Measurements from ENCODE around the gene BRAT1.

Gene BRAT1

DNA sequence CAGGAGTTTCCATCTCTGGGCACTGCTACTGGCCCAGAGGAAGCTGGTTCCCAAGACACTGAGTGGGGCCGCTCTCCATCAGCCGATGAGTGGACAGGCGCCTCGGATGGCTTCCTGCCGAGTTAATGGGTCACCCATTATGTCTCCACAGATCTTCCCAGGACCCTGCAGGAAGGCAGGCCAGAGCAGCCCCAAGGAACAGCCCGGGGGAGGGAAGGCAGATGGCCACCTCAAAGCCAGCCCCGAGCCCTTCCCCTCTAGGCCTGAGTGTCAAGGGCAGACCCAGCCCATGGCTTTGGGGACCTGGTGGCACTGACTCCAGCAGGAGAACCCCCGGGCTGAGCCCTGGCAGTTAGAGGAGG, 39.1 kb downstream of the BRAT1 start:
- no peak for DNase-seq
- H3K27ac ChIP-seq: no peak overlapping the region
- H3K36me3 ChIP-seq (replicated peaks): no peaks in the 10 kb centered on the region
- in situ Hi-C loops (cut with HindIII; ENCODE audit: low pct_ligation_motif_present, low sequenced_read_pairs): no loop called here
- no peaks in the 10 kb centered on the region for H3K27me3 ChIP-seq (replicated peaks)
- TF ChIP-seq, protein P1, sequence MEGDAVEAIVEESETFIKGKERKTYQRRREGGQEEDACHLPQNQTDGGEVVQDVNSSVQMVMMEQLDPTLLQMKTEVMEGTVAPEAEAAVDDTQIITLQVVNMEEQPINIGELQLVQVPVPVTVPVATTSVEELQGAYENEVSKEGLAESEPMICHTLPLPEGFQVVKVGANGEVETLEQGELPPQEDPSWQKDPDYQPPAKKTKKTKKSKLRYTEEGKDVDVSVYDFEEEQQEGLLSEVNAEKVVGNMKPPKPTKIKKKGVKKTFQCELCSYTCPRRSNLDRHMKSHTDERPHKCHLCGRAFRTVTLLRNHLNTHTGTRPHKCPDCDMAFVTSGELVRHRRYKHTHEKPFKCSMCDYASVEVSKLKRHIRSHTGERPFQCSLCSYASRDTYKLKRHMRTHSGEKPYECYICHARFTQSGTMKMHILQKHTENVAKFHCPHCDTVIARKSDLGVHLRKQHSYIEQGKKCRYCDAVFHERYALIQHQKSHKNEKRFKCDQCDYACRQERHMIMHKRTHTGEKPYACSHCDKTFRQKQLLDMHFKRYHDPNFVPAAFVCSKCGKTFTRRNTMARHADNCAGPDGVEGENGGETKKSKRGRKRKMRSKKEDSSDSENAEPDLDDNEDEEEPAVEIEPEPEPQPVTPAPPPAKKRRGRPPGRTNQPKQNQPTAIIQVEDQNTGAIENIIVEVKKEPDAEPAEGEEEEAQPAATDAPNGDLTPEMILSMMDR (IDR thresholded peaks at IDR 0.05; ENCODE audit: low read depth, low read length, missing control alignments): no peak
- H3K4me3 ChIP-seq (ENCODE audit: low read depth, low read length): no peak overlapping the region

DNA sequence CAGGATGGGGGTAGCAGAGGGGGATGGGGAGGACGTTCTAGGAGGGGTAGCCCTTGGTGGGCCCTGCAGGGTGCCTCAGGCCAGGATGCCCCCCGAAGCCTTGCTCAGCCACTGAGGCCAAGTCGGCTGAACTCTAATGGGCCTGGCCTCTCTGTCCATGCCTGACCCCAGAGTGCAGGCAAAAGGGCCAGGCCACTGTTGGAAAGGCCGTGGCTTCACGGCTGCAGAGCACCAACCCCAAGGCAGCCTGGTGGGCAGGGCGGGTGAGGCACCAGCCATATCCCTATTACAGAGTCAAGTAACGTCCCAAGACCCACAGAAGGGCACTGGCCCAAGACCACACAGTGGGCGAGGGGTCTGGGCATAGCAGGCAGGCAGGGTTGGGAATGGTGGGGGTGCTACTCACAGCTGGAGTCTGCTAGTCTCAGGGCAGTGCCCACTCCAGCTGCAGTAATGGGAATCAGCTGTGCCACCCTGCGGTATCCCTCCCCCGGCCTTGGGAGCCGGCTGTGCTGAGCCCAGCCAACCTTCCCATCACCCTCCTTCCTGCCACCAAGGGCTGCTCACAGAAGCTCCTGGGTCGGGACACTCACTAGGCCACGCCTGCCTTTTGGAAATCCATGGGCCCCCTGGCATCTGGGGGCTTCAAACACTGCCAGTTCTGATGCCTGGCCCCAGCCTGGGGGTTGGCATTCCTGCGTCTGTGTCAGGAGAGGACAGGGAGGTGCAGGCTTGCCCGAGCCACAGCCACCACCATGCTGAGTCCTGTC, 39.7 kb downstream of the BRAT1 start:
- in situ Hi-C loops (cut with HindIII; ENCODE audit: low pct_ligation_motif_present, low sequenced_read_pairs): no loop called here
- H3K27me3 ChIP-seq (replicated peaks): no peaks in the 10 kb centered on the region
- no peaks in the 10 kb centered on the region for H3K36me3 ChIP-seq (replicated peaks)
- DNase-seq: no peak
- H3K27ac ChIP-seq: no peak overlapping the region
- TF ChIP-seq, protein P1 (IDR thresholded peaks at IDR 0.05; ENCODE audit: low read depth, low read length, missing control alignments): no peak
- H3K4me3 ChIP-seq (ENCODE audit: low read depth, low read length): no peak overlapping the region

DNA sequence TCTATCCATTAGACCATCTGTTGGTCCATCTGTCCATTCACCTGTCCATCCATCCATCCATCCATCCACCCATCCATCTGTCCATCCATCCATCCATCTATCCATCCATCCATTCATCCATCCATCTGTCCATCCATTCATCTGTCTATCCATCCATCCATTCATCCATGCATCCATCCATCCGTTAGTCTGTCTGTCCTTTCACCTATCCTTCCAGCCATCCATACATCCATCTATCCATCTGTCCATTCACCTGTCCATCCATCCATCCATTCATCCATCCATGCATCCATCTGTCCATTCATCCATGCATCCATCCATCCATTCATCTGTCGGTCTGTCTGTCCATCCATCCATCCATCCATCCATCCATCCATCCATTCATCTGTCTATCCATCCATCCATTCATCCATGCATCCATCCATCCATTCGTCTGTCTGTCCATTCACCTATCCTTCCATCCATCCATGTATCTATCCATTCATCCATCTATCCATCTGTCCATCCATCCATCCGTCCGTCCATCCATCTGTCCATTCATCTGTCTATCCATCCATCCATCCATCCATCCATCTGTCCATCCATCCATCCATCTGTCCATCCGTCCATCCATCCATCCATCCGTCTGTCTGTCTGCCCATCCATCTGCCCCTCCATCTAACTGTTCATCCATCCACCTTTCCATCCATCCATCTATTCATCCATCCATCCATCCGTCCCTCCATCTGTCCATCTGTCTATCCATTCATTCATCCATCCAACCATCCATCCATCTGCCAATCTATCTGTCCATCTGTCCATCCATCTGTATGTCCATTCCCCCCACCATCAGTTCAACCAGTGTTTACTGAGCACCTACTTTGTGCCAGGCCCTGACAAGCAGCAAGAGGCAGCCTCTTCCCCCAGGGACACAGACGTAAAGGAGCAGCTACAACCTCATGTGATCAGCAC, 40.6 kb downstream of the BRAT1 start:
- DNase-seq: no peak
- in situ Hi-C loops (cut with HindIII; ENCODE audit: low pct_ligation_motif_present, low sequenced_read_pairs): no loop called here

DNA sequence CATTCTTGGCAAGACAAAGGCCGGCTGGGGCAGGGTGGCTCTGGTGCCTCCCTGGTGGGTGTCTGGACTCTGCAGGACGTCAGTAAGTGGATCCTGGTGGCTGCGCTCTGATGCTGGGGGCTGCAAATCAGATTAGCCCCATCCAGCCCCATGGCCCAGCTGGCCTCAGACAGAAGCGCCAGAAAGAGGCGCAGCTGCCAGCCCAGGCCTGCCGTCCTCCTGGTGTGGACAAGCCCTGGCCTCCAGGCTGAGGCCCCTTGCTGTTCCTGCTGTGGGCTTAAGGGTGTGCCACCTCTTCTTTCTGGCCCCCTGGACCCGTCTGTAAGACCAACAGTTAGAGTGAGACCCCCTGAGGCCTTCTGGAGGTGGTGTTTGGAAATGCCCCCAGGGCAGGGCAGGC, 41.6 kb downstream of the BRAT1 start:
- no peak overlapping the region for H3K4me3 ChIP-seq (ENCODE audit: low read depth, low read length)
- no peak for DNase-seq
- in situ Hi-C loops (cut with HindIII; ENCODE audit: low pct_ligation_motif_present, low sequenced_read_pairs): no loop called here
- TF ChIP-seq, protein P1 (IDR thresholded peaks at IDR 0.05; ENCODE audit: low read depth, low read length, missing control alignments): no peak
- no peak overlapping the region for H3K27ac ChIP-seq
- no peaks in the 10 kb centered on the region for H3K36me3 ChIP-seq (replicated peaks)
- no peaks in the 10 kb centered on the region for H3K27me3 ChIP-seq (replicated peaks)

More for the DNA sequence above, 40.6 kb downstream of the BRAT1 start:
- H3K36me3 ChIP-seq (replicated peaks): no peaks in the 10 kb centered on the region
- no peak overlapping the region for H3K27ac ChIP-seq
- no peak overlapping the region for H3K4me3 ChIP-seq (ENCODE audit: low read depth, low read length)
- TF ChIP-seq, protein P1 (IDR thresholded peaks at IDR 0.05; ENCODE audit: low read depth, low read length, missing control alignments): no peak
- H3K27me3 ChIP-seq (replicated peaks): no peaks in the 10 kb centered on the region

DNA sequence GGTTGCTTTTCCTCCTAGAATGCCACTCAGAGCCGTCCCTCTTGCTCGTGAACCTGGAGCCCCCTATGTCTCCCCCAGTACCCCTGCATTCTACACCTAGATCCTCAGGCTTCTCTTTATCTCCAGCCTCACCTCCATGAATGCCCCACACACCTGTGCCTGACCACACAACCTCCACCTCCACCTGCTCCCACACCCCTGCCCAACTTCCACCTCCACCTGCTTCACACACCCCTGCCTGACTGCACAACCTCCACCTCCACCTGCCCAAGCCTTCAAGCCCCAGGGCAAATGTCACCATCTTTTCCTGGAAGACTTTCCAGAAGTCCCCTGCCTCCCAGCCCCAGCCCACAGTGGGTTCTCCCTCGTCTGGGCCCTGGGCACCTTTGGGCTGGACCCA, 42.6 kb downstream of the BRAT1 start:
- no peak overlapping the region for H3K27ac ChIP-seq

More for the DNA sequence above, 42.6 kb downstream of the BRAT1 start:
- in situ Hi-C loops (cut with HindIII; ENCODE audit: low pct_ligation_motif_present, low sequenced_read_pairs): no loop called here
- no peak for DNase-seq
- no peaks in the 10 kb centered on the region for H3K36me3 ChIP-seq (replicated peaks)
- H3K4me3 ChIP-seq (ENCODE audit: low read depth, low read length): no peak overlapping the region
- TF ChIP-seq, protein P1 (IDR thresholded peaks at IDR 0.05; ENCODE audit: low read depth, low read length, missing control alignments): no peak
- H3K27me3 ChIP-seq (replicated peaks): no peaks in the 10 kb centered on the region

All from brain microvascular endothelial cell (primary cell).